ENCODE measurements around the gene STN1.

STN1 gene

DNA sequence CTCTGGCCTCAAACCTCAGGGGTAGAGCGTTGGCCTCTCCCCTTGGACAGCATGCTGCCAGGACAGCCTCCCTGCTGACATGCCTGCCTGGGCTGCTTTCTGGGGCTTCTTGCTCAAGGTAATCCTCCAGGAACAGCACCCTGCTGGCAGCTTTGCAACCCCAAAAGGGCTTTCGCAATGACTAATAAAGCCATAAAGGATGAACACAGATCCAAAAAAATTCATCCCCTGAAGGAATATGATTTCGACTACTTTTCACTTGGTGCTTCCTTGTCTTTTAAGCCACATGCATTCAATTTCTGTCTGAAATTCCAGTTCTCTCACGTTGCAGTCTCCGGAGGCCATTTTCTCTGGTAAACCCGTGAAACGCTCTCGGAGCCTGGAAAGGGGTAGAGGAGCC is 47.5 kb downstream of the STN1 start:
- no peak for FAIRE-seq
- DNase-seq (ENCODE audit: insufficient read length, low spot score): no peak

DNA sequence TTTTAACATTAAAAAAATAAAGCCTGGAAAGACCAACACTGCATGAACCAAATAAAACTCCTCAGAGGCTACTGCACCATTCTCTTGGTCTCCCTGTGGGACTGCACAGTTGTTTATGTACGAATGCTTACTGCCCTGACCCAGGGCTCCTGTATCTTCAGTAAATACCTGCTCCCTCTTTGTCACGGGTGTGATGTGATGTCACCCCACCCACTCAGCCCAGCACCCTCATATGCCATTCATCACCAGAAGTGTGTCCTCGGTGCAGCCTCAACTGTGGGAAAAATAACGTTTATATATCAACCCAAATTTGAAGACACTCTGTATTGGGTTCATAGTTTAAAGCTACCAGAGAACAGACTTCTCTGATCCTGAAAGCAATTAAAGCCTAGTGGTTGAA is 48.6 kb downstream of the STN1 start:
- DNase-seq (ENCODE audit: insufficient read length, low spot score): no peak
- no peak for FAIRE-seq

DNA sequence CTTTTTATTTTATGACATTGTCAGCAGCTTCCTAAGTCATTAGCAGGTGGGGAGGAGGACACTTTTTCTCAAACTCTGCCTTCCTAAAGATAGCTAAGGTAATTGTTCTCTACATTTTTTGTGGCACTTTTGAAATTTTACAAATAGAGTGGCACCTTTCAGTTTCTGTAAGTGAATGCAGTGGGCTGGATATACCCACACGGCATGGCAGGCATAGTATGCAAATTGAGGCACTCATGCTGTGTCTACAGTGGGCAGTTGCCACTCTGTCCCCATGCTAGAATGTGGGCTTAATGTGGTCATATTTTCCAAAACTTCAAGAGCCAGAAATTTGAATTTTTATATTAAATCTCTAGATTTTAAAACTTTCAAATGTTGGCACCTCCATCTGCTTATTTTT is 49.8 kb downstream of the STN1 start:
- FAIRE-seq: no peak
- no peak for DNase-seq (ENCODE audit: insufficient read length, low spot score)

DNA sequence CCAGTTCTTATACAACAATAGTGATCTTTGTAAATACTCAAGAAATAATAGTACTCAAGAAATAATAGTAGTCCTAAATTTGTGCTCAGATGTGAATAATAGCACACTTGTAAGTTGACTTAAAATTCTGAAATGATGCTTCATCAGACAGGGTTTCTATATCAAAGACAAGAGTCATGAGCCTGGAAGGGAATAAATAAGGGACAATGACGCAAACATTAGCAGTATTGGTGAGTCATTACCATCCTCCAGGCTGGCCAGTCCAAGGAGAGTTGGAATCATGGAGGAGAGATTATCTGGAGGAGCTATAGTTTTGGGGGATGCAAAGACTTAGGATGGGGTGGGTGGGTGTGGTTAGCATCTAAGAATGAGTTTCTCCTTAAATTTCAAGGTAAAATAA is 56.5 kb downstream of the STN1 start:
- DNase-seq (ENCODE audit: insufficient read length, low spot score) (no peak), FAIRE-seq (no peak)

DNA sequence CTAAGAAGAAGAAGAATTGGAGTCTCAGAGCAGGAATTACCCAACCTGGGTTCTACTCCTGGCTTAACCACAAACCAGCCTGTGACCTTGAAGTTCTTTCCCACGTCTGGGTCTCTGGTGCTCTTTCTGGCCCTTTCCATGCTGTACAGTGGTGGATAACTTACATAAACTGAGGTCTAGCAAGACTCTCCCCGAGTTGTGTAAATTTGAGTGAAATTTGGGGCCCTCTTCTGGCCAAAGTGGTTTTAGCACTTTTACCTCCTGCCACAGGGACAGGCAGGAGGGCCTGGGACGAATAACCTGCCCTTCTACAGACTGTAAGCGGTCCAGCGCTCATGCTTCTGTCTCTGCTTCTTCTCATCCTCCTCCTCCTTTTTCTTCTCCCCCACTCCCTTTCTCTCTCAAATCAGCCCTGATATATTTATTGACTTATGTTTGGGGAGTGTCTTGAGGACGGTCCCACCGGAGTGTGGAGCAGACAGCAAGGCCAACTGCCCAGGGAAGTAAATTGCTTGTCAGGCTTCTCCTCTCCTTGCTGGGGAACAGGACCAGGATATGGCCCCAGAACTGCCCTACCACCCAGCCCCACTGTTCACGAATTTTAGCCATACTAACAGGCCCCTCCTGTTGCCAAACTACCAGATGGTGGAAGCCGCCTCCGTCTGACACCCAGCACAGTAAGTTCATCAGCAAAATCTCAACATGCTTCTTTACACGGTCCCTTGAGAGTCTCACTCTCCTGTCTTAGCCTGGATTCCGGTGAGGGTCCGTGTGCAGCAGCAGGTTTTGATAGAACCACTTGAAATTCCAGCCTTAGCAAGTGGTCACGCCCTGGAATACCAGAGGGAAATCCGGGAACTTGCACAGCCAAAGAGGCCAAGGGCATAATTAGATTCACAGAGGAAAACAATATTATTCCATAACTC is 58.6 kb downstream of the STN1 start:
- DNase-seq (ENCODE audit: insufficient read length, low spot score): peak; percentile 49
- peak; percentile 79 for FAIRE-seq

DNA sequence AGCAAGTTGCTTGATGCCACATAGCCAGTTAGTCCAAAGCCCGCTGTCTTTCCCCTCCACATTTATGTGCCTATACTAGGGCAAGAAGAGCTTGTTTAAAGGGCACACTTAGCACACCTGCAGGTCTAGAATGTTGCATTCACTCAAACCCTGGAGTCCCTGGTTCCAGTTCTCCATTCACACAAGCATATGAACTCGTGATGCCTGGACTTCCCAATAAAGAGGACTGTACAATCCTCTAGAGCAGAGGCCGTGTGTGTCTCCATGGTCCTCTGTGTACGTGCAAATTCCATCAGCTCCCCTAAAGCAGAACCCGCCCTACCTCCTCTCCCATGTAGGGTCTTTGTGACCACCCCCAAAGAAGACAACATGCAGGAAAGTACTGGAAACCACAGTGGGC is 59.6 kb downstream of the STN1 start:
- no peak for FAIRE-seq

DNA sequence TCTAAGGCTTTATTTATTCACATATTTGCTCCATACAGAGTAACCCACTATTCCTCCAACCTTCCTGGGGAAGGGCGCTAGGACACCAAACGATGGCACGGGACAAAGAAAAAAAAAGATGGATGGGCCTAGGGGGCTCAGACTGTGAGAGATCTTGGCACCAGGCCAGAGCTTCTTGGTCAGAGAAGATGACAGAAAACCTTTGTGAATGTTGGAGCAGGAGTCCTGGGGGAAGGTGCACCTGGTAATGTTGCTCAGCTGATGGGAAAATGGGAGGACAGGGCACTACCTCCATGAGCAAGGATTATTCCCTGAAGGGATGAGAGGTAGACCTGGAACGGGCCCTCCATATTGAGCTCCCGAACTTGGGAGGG is 61.2 kb downstream of the STN1 start:
- no peak for DNase-seq (ENCODE audit: insufficient read length, low spot score)
- FAIRE-seq: no peak

More for the DNA sequence above, 59.6 kb downstream of the STN1 start:
- no peak for DNase-seq (ENCODE audit: insufficient read length, low spot score)

DNA sequence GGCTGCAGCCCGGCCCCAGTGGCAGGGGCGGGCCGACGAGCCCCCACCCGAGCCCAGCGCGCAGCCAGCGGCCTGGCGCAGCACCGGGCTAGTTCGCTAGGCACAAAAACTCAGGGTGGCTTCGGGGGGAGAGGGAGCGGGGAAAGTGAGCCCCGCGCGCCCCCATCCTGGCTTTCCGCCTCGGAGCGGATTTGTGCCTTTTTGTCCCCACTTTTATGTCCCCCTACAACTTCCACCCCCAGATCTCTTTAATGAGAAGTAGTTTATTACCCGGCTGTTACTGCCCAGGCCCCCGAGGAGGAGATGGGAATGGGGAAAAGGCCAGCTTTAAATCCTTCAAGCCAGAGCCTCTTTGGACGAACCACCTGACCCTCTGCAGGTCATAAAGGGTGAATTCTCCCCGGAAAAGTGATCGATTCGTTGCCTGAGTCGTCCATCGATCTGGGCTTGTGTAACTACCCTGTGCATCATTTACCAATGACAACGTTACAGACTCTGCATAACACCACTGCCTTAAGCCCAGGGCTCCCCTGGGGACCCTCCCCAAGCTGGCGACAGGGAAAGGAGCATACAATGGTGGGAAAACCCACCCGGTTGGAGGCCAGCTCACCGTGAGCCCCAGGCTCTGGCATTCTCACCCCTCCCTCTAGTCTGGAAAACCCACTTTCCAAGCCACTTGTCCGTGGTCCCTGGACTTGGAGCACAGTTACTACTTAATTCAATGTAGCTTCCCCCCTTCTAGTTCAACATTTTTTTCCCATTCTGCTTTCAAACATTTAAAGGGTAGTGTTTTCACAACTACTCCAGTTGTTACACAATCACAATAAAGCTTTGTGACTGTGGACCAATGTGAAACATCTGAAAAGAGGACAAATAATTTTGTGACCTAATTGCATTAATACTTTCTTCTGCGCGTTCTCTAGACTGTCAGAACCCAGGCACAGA is 61.9 kb downstream of the STN1 start:
- no peak for DNase-seq (ENCODE audit: insufficient read length, low spot score)
- FAIRE-seq: no peak

DNA sequence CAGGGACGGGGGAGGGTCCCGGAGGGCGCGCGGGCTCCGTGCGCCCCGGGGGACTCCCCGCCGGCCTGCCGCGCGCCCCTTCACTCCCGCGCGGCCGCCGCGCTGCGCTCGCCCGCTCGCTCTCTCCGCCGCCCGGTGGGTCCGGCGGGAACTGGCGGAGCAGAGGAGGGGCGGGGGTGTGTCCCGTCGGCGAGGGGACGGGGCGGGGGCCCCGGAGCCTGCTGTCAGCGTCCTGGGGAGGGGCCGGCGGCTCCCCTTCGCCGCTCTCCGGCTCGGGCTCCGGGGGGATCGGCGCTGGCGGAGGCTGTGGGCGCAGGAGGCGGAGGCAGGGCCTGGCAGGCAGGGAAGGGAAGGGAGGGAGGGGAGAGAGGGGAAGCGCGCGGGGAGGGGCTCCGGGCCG is 62.6 kb downstream of the STN1 start, which contains the start of gene SH3PXD2A:
Gene SH3PXD2A (minus strand): TSS at position 153 of the 400 bp plus-strand sequence. CDS start 310 bp downstream, outside the sequence.
- FAIRE-seq: no peak
- DNase-seq (ENCODE audit: insufficient read length, low spot score): no peak

DNA sequence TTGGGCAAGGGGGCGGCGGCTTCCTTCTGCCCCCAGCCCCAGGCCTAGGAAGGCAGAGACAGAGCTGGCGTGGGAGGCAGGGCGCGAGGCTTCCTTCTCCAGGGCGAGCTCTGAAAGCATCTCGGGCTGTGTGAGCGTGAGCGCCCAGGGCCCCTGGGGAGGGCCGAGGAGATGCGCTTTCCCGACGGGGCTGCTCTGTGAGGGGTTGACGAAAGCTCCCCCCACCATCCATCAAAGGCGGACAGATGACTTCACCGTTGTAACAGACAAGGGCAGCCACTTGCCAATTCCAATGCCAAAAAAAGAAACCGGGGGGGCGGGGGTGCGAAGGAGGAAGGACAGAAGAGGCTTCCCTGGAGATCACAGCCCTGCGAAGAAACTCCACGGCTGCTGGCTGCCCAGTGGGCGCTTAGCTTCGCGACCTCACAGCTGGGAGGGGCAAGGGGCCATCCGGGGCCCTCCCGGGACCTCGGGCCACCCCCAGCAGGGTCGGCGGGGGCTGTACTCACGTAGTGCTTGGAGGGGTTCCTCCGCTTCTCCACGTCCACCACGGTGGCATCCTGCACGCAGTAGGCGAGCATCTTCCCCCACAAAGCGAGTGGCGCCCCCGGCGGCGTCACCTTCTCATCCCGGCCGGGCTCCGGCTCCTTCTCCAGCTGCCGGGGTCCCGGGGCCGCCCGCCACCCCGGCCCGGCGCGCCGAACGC is 63.1 kb downstream of the STN1 start:
- FAIRE-seq (no peak), DNase-seq (ENCODE audit: insufficient read length, low spot score) (no peak)

DNA sequence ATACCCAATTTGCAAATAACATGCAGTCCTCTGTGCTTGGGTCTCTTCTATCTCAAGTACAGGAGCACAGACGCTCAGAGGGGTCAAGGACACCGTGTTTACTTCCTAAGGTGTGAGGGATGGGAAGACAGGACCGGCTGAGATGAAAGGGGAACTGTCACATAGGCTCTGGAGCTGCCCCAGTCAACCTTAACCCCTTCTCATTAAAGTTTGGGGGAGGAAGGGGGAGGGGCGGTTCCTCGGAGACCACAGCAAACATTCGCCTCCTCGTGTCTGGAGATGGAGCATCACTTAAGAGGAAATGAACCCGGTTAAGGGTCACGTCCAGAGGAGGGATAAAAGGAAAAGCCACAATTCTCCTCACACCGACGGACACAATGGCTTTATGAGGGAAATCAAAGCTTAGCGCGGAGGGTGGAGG is 63.7 kb downstream of the STN1 start:
- no peak for FAIRE-seq
- DNase-seq (ENCODE audit: insufficient read length, low spot score): no peak

DNA sequence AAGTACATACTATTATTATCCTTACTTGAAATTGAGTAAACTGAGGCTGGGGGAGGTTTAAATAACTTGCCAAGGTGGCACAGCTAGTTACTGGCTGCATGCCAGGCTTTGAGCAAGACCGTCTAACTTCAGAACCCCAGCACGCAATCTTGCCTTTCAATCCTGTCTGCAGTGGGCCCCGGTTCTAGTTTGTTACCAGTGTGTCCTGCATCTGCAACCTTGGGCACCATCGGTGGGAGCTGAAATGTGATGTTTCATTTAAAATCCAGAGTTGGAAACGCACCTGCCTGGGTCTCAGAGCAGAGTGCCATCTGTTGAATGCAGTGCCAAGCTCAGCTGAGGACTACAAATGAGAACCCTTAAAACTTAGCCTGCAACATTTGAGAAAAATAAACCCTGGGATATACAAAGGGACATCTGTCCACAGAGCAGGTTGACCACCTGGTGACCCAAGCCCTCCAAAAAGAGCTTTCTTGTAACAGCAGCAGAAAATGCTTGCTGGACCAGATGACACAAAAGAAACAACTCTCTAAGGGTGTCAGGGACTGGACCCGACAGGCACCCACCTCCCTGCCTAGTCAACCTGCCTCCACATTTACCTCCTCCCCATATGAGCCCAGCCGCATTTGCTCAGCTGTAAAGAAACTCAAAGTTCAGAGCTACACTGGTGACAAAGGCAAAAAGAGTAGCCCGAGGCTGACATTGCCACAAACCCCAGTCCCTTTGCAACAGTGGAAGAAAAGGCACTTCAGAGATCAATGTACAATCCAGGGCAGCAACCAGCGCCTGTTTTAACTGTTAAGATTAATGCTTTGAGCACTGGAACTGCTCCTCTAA is 64.3 kb downstream of the STN1 start:
- no peak for FAIRE-seq

DNA sequence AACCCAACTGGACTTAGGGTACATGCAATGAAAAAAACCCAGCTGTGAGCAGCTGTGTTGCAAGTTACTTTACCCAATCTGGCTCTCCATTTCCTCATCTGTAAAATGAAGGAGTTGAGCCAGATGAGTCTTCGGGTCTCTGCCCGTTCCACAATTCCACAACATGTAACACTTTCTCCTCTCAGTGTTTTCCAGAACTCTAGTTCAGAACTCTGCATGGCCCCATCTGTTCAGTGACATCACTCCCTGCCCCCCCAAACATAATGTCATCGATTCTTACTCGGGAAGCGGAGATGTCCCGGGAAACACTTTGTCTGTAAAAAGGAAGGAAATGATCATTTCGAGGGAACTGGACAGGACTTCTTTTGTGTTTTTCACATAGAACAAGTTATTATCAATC is 65.1 kb downstream of the STN1 start:
- no peak for FAIRE-seq
- DNase-seq (ENCODE audit: insufficient read length, low spot score): no peak

More for the DNA sequence above, 64.3 kb downstream of the STN1 start:
- DNase-seq (ENCODE audit: insufficient read length, low spot score): no peak

DNA sequence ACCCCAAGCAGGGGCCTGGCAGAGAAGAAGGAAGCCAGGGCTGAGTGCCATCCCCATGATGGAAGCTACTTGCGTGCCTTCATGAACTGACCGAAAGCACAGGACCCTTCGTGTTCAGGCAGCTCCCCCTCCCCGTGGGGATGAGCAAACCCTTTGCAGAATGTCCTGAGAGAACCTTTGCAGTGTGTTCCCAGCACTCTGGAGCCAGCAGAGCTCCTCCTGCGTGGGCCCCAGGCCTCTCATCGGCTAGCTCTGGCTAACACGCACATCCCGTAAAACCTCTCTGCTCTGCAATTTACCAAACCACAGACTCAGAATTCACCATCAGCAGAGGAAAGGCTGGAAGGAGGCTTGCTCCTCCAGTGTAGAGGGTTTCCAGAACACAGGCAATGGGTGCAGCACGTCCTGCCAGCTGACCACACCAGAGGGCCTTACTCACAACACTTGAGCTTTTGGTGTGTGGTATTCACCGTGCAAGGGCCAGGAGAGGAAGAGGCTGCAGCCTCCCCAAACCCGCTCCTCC is 65.7 kb downstream of the STN1 start:
- DNase-seq (ENCODE audit: insufficient read length, low spot score): no peak

DNA sequence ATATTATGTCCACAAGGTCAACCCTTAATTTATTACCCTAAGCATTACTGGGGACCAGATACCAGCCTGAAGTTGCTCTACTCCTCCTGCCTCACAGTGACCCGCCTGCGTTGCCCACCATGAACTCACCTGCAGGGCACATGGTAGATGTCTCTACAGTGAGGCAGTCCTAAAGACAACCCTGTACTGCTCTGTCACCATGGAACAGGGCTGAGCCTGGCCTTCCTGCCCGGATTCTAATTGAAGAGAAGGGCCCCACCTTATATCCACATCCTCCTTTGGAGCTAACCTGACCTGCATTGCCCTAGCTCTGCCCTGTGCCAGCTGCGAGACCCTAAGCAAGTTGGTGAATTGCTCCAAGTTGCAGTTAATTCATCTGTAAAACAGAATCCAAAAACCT is 66.7 kb downstream of the STN1 start:
- FAIRE-seq (no peak), DNase-seq (ENCODE audit: insufficient read length, low spot score) (no peak)

More for the DNA sequence above, 65.7 kb downstream of the STN1 start:
- FAIRE-seq: no peak

DNA sequence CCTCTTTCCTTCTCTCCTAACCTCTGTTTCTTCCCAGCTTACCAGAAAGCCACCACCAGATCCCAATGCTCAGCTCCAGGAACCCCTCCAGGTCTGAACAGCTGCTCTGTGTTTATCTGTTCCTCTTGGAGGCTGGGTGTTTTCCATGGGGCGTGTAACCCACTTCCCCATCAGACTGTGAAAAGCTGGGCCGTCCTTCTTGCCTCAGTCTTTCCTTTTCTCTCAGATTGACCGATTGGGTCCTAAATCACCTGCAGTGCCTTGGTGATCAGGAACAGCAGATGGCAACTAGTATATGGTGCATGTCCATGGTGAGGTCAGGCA is 67.5 kb downstream of the STN1 start:
- DNase-seq (ENCODE audit: insufficient read length, low spot score) (no peak), FAIRE-seq (no peak)

DNA sequence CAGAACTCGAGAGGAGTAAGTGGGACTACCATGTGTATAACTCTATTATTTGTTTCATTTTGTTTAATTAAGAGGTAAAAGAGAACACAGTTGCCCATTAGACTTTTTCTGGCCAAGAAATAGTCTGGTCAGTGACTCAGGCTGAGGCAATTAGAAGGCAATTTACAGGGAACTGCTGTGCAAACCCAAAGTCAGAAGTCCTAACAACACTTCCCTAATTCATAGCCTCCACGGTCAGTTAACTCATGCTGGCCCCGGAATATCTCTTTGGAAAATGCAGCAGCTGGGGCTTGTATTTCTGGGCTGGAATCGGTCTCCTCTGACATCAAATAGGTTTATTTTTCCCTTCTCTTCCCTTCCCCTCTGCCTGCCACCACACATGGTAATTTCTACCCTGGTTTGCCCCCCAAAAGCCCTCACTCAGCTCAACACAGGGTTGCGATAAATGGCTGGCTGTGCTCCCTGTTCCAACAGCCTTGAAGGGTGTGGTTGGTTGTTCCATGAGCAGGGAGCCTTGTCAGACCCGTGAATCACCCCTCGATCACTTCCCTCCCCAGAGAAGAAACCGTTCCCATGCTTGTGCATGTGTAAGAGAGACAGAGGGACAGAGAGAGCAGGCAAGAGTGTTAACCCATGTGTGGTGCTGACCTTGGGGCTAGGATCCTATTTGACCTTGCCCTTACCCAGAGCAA is 68.0 kb downstream of the STN1 start:
- FAIRE-seq (no peak), DNase-seq (ENCODE audit: insufficient read length, low spot score) (no peak)

DNA sequence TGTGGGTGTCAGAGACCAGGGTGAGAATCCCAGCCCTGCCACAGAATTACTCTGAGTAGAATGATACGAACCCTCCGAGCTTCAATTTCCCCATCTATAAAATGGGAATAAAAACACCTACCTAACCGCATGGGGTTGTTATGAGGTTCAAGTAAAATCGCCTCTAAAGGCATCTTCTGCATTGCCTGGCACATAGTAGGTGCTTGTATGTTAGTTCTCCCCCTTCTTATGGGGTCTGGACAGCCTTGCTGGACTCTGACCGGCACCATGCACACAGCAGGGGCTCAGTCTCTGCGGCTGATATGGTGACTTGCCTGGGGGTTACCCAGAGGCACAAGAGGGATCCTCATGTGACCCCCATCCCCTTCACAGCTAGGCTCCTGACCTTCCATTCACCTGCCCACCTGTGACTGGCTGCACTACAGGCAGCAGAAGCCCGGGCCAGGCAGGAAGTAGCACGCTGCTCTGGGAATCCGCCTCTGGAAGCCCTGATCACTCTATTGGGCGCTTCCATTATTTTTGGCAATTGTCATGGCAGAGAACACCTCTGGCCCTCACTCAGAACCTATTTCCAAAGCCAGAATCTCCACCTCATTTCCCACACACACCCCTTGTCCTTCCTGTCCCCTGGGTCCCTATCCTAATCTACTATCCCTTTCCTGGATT is 68.6 kb downstream of the STN1 start:
- DNase-seq (ENCODE audit: insufficient read length, low spot score) (no peak), FAIRE-seq (no peak)
